Measurements from ENCODE around the gene FGFR1OP2. TPM values are rescaled to one million over a fixed set of nuclear protein-coding genes. Genes with fewer than 3 reads are reported as not detected.

FGFR1OP2 gene
- total RNA-seq, 1 donor from 2014 or later = 50.5 TPM

DNA sequence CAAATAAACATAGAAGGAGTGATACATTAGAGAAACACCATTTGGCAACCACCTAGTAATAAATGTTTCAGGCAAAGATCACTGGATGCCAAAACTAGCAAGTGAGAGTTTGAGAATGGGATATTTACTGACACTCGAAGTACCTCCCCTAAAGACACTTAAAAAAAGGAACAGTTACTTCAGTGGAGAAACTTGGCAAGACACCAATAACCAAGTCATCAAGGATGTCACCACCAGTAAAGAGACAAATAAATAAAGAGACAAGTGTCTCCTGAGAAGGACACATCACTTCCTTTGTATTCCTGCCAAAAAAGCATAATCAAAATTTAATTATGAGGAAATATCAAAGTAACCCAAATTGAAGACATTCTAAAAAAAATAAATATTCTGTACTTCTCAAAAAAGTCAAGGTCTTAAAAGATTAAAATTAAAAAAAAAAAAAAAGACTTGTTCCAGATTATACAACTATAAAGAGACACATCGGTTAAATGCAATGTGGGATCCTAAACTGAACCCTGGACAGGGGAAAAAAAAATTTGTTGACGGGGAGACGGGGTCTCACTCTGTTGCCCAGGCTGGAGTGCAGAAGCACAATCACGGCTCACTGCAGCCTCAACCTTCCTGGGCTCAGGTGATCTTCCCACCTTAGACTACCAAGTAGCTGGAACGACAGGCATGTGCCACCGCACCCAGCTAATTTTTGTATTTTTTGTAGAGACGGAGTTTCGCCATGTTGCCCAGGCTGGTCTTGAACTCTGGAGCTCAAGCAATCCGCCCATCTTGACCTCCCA, 49.6 kb downstream of the FGFR1OP2 start:
- TF ChIP-seq, protein P1, sequence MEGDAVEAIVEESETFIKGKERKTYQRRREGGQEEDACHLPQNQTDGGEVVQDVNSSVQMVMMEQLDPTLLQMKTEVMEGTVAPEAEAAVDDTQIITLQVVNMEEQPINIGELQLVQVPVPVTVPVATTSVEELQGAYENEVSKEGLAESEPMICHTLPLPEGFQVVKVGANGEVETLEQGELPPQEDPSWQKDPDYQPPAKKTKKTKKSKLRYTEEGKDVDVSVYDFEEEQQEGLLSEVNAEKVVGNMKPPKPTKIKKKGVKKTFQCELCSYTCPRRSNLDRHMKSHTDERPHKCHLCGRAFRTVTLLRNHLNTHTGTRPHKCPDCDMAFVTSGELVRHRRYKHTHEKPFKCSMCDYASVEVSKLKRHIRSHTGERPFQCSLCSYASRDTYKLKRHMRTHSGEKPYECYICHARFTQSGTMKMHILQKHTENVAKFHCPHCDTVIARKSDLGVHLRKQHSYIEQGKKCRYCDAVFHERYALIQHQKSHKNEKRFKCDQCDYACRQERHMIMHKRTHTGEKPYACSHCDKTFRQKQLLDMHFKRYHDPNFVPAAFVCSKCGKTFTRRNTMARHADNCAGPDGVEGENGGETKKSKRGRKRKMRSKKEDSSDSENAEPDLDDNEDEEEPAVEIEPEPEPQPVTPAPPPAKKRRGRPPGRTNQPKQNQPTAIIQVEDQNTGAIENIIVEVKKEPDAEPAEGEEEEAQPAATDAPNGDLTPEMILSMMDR (IDR thresholded peaks at IDR 0.05; ENCODE audit: insufficient read depth, low read length, severe bottlenecking) = no peak
- Histone ChIP-seq H3K27me3 (ENCODE audit: control insufficient read depth, insufficient read depth, low read length) (no peaks in the 10 kb centered on the region), H3K4me3 (ENCODE audit: low read depth, low read length) (no peak overlapping the region), H3K36me3 (ENCODE audit: control insufficient read depth, insufficient read depth, low read length) (peaks cover 14% of the 10 kb centered on the region)
- no peak for DNase-seq (ENCODE audit: low read depth)
- no peak for FAIRE-seq

DNA sequence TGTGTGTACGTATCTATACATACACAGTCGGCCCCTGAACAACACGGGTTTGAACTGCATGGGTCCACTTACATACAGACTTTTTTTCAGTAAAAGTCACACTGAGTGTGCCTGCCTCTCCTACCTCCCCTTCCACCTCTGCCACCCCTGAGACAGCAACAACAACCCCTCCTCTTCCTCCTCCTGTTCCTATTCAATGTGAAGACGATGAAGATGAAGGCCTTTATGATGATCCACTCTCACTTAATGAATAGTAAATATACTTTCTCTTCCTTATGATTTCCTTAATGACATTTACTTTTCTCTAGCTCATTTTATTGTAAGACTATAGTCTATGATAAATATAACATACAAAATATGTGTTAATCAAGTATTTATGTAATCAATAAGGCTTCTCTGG, 50.4 kb downstream of the FGFR1OP2 start:
- TF ChIP-seq, protein P1 (IDR thresholded peaks at IDR 0.05; ENCODE audit: insufficient read depth, low read length, severe bottlenecking) = no peak
- no peaks in the 10 kb centered on the region for H3K27me3 ChIP-seq (ENCODE audit: control insufficient read depth, insufficient read depth, low read length)

DNA sequence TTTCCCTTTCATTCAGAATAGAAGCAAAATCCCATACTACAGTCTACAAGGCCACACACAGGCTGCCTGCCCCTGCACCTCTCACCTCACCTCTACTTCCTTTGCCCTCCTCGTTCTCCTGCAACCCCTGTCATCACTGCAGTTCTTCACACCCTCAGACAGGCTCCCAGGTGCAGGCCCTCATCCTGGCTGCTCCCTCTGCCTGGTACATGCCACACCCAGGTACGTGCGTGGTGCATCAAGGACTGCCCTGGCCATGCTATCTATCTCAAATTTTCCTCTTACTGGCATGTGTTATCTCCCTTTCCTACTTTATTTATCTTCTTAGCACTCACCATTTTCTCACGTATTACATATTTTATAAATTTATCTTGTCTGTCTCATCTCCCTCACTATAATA, 51.6 kb downstream of the FGFR1OP2 start:
- TF ChIP-seq, protein P1 (IDR thresholded peaks at IDR 0.05; ENCODE audit: insufficient read depth, low read length, severe bottlenecking) = no peak
- H3K27me3 ChIP-seq (ENCODE audit: control insufficient read depth, insufficient read depth, low read length) = no peaks in the 10 kb centered on the region
- H3K4me3 ChIP-seq (ENCODE audit: low read depth, low read length) = no peak overlapping the region
- no peak for DNase-seq (ENCODE audit: low read depth)
- FAIRE-seq = no peak
- peaks cover 16% of the 10 kb centered on the region for H3K36me3 ChIP-seq (ENCODE audit: control insufficient read depth, insufficient read depth, low read length)

More for the DNA sequence above, 50.4 kb downstream of the FGFR1OP2 start:
- Histone ChIP-seq H3K4me3 (ENCODE audit: low read depth, low read length) (no peak overlapping the region), H3K36me3 (ENCODE audit: control insufficient read depth, insufficient read depth, low read length) (peaks cover 15% of the 10 kb centered on the region)
- FAIRE-seq (no peak), DNase-seq (ENCODE audit: low read depth) (no peak)

DNA sequence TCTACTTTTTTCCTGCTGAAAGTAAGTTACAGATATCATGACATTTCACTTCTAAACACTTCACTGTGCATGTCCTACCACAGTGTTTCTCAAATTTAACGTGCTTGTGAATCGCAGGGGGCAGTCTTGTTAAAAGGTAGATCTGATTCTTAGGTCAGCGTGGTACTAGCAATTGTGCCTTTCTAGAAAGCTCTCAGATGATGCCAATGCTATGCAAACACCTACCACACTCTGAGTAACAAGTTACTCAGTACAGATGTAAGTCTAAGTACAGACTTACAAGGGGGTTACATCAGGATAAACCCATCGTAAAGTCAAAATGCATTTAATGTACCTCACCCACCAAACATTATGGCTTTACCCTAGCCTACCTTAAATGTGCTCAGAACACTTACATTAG, 53.6 kb downstream of the FGFR1OP2 start:
- FAIRE-seq (no peak), DNase-seq (ENCODE audit: low read depth) (no peak)
- TF ChIP-seq, protein P1 (IDR thresholded peaks at IDR 0.05; ENCODE audit: insufficient read depth, low read length, severe bottlenecking) = no peak
- Histone ChIP-seq H3K36me3 (ENCODE audit: control insufficient read depth, insufficient read depth, low read length) (peaks cover 21% of the 10 kb centered on the region), H3K27me3 (ENCODE audit: control insufficient read depth, insufficient read depth, low read length) (no peaks in the 10 kb centered on the region), H3K4me3 (ENCODE audit: low read depth, low read length) (no peak overlapping the region)

DNA sequence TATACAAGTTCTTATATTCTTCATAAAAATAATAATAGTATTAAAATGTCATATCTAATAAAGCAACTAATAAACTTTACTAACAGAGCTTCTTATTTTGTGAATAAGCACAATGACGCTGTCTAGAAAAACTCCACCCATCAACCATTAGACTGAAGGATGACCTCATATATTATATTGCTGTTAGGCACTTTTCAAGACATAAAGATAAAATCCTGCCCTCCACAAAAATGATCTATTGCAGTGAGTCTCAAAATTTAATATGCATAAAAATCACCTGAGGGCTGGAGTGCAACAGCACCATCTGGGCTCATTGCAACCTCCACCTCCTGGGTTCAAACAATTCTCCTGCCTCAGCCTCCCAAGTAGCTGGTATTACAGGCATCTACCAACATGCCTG, 55.8 kb downstream of the FGFR1OP2 start:
- no peak overlapping the region for H3K4me3 ChIP-seq (ENCODE audit: low read depth, low read length)
- TF ChIP-seq, protein P1 (IDR thresholded peaks at IDR 0.05; ENCODE audit: insufficient read depth, low read length, severe bottlenecking) = no peak
- FAIRE-seq (no peak), DNase-seq (ENCODE audit: low read depth) (no peak)
- peaks cover 24% of the 10 kb centered on the region for H3K36me3 ChIP-seq (ENCODE audit: control insufficient read depth, insufficient read depth, low read length)
- H3K27me3 ChIP-seq (ENCODE audit: control insufficient read depth, insufficient read depth, low read length) = no peaks in the 10 kb centered on the region

DNA sequence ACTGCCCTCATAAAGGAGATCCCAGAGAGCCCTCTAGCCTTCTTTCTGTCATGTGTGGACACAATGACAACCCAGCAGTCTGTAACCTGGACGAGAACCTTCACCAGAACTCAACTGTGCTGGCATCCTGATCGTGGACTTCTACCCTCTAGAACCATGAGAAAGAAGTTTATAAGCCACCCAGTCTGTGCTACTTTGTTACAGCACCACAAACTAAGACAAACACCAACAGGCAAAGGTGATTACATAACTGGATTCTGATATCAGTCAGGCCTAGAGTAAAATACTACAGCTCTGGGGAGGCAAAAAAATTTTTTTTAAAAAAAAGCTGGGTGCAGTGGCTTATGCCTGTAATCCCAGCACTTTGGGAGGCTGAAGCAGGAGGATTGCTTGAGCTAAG, 57.4 kb downstream of the FGFR1OP2 start:
- H3K36me3 ChIP-seq (ENCODE audit: control insufficient read depth, insufficient read depth, low read length) = peaks cover 20% of the 10 kb centered on the region
- H3K27me3 ChIP-seq (ENCODE audit: control insufficient read depth, insufficient read depth, low read length) = no peaks in the 10 kb centered on the region
- no peak overlapping the region for H3K4me3 ChIP-seq (ENCODE audit: low read depth, low read length)
- no peak for DNase-seq (ENCODE audit: low read depth)
- FAIRE-seq = no peak
- TF ChIP-seq, protein P1 (IDR thresholded peaks at IDR 0.05; ENCODE audit: insufficient read depth, low read length, severe bottlenecking) = no peak
